DOHH2 (cell line): Measurements from ENCODE around the gene ONECUT2.

Experiments
- H3F3A ChIP-seq: fragments of 200-600 bp; sonication (generic), shearing (Covaris generic); 2 replicates; pipeline ENCODE4 v1.6.0; 2016; ENCODE audit warnings: antibody characterized with exemption, mild to moderate bottlenecking; ENCODE audit not compliant: control insufficient read depth, insufficient read depth
- H3K27ac ChIP-seq: fragments of 200-600 bp; sonication (generic); 2 replicates; pipeline ENCODE4 v1.5.1; 2014; ENCODE audit warnings: low read depth, mild to moderate bottlenecking, low read length, moderate library complexity
- H3K27me3 ChIP-seq: fragments of 200-600 bp; sonication (generic); 2 replicates; pipeline ENCODE4 v1.6.1; 2014; ENCODE audit warnings: mild to moderate bottlenecking, low read length, mixed read lengths; ENCODE audit not compliant: control insufficient read depth
- H3K36me3 ChIP-seq: fragments of 200-600 bp; sonication (generic); 2 replicates; pipeline ENCODE4 v1.6.1; 2014; ENCODE audit warnings: mild to moderate bottlenecking, low read length, moderate library complexity, mixed read lengths; ENCODE audit not compliant: control insufficient read depth
- H3K4me1 ChIP-seq: fragments of 200-600 bp; sonication (generic); 2 replicates; pipeline ENCODE4 v1.6.1; 2014; ENCODE audit warnings: mild to moderate bottlenecking, low read length, mixed read lengths; ENCODE audit not compliant: control insufficient read depth
- H3K4me2 ChIP-seq: fragments of 200-600 bp; sonication (generic); 2 replicates; pipeline ENCODE4 v1.6.0; 2014; ENCODE audit warnings: mild to moderate bottlenecking, low read length, moderate library complexity
- H3K4me3 ChIP-seq: fragments of 200-600 bp; sonication (generic); 2 replicates; pipeline ENCODE4 v1.5.1; 2014; ENCODE audit warnings: mild to moderate bottlenecking, low read length, mixed read lengths
- H3K79me2 ChIP-seq: fragments of 200-600 bp; sonication (generic); 2 replicates; pipeline ENCODE4 v1.6.1; 2014; ENCODE audit warnings: mild to moderate bottlenecking, low read length, mixed read lengths; ENCODE audit not compliant: control insufficient read depth
- H3K9me2 ChIP-seq: fragments of 200-600 bp; sonication (generic); replicated peaks from 2 replicates; pipeline ENCODE4 v1.6.1; 2014; ENCODE audit warnings: mild to moderate bottlenecking, low read length, mixed read lengths; ENCODE audit not compliant: control insufficient read depth
- H3K9me3 ChIP-seq: fragments of 200-600 bp; sonication (generic); 2 replicates; pipeline ENCODE4 v1.6.1; 2014; ENCODE audit warnings: antibody characterized with exemption, low read length, mixed read lengths; ENCODE audit not compliant: control insufficient read depth, insufficient read depth
- H4K20me1 ChIP-seq: fragments of 200-600 bp; sonication (generic); 2 replicates; pipeline ENCODE4 v1.6.0; 2014; ENCODE audit warnings: low read depth, mild to moderate bottlenecking, antibody characterized with exemption, low read length, moderate library complexity; ENCODE audit not compliant: control insufficient read depth, insufficient read depth
- CTCF ChIP-seq: fragments of 200-600 bp; sonication (generic); IDR thresholded peaks from one replicate; pipeline ENCODE4 v1.5.1; 2014; ENCODE audit warnings: antibody characterized with exemption, mild to moderate bottlenecking, low read depth, low read length; ENCODE audit not compliant: poor library complexity, severe bottlenecking
- EZH2phosphoT487 ChIP-seq: fragments of 200-600 bp; sonication (generic); IDR thresholded peaks from 2 replicates; pipeline ENCODE4 v1.6.1; 2017; ENCODE audit warnings: borderline replicate concordance, mild to moderate bottlenecking, antibody characterized with exemption, low read length, moderate library complexity, mixed read lengths

ONECUT2 gene

GRCh38 chr18:57410749-57411148 lies 24.4 kb upstream of the ONECUT2 start:
- Histone ChIP-seq H3K27ac (no peak overlapping the region), H3K27me3 (no peaks in the 10 kb centered on the region)
- TF ChIP-seq EZH2phosphoT487 (no peak), CTCF (no peak)

GRCh38 chr18:57416542-57416941 lies 18.6 kb upstream of the ONECUT2 start:
- H3K9me3 ChIP-seq, result peaks cover 6% of the 10 kb centered on the region
- no peaks in the 10 kb centered on the region for H3K36me3 ChIP-seq
- H3K27ac ChIP-seq, result no peak overlapping the region
- H3K9me2 ChIP-seq, result no peaks in the 10 kb centered on the region
- peaks cover 6% of the 10 kb centered on the region for H3K4me1 ChIP-seq
- no peaks in the 10 kb centered on the region for H3K79me2 ChIP-seq
- H3K4me3 ChIP-seq, result no peak overlapping the region
- no peak overlapping the region for H3K4me2 ChIP-seq
- H4K20me1 ChIP-seq, result no peaks in the 10 kb centered on the region
- no peaks in the 10 kb centered on the region for H3K27me3 ChIP-seq
- TF ChIP-seq CTCF, result no peak
- no peak for TF ChIP-seq EZH2phosphoT487
- H3F3A ChIP-seq, result no peaks in the 10 kb centered on the region

More at GRCh38 chr18:57410749-57411148, 24.4 kb upstream of the ONECUT2 start:
- H3K36me3 ChIP-seq, result no peaks in the 10 kb centered on the region
- no peak overlapping the region for H3K4me2 ChIP-seq
- H4K20me1 ChIP-seq, result no peaks in the 10 kb centered on the region
- H3K9me2 ChIP-seq, result no peaks in the 10 kb centered on the region
- H3K4me1 ChIP-seq, result no peaks in the 10 kb centered on the region
- no peaks in the 10 kb centered on the region for H3F3A ChIP-seq
- no peak overlapping the region for H3K4me3 ChIP-seq
- H3K79me2 ChIP-seq, result no peaks in the 10 kb centered on the region
- H3K9me3 ChIP-seq, result no peaks in the 10 kb centered on the region

- TF ChIP-seq CTCF, result no peak
- Histone ChIP-seq H3K4me3 (no peak overlapping the region), H3K79me2 (no peaks in the 10 kb centered on the region), H3F3A (no peaks in the 10 kb centered on the region), H3K27me3 (no peaks in the 10 kb centered on the region), H3K4me1 (peaks cover 38% of the 10 kb centered on the region), H3K9me2 (no peaks in the 10 kb centered on the region), H3K9me3 (peaks cover 6% of the 10 kb centered on the region), H3K36me3 (no peaks in the 10 kb centered on the region), H4K20me1 (no peaks in the 10 kb centered on the region), H3K4me2 (peak overlapping the region; percentile 17; the same call in 1 of the 2 replicates), H3K27ac (no peak overlapping the region)
Observed at GRCh38 chr18:57422313-57422872, 12.8 kb upstream of the ONECUT2 start.

- Histone ChIP-seq H3K4me1 (peaks cover 38% of the 10 kb centered on the region), H3K36me3 (no peaks in the 10 kb centered on the region), H3K27ac (no peak overlapping the region), H3K4me3 (no peak overlapping the region), H3K27me3 (no peaks in the 10 kb centered on the region), H3F3A (no peaks in the 10 kb centered on the region), H3K9me3 (peaks cover 6% of the 10 kb centered on the region), H4K20me1 (no peaks in the 10 kb centered on the region), H3K4me2 (no peak overlapping the region), H3K9me2 (no peaks in the 10 kb centered on the region), H3K79me2 (no peaks in the 10 kb centered on the region)
- TF ChIP-seq CTCF (no peak), EZH2phosphoT487 (no peak)
Observed at GRCh38 chr18:57423821-57424220, 11.4 kb upstream of the ONECUT2 start.
